GM12878 (cell line): ENCODE measurements around the gene AFF1. TPM values are rescaled to one million over a fixed set of nuclear protein-coding genes. Genes with fewer than 3 reads are reported as not detected.

Source experiments
- ATF3 ChIP-seq: IDR thresholded peaks from 2 replicates; pipeline ENCODE4 v1.6.1; 2011; ENCODE audit warnings: low read depth, mild to moderate bottlenecking, low read length, moderate library complexity, borderline replicate concordance; ENCODE audit errors: extremely low read depth
- CEBPZ ChIP-seq: fragments of 150-350 bp; IDR thresholded peaks from 2 replicates; pipeline ENCODE4 v1.6.1; 2016; ENCODE audit warnings: low read depth, low read length
- HDAC2 ChIP-seq: fragments of 200-600 bp; sonication (generic); IDR thresholded peaks from 2 replicates; pipeline ENCODE4 v1.6.1; 2017
- IRF3 ChIP-seq: fragments of 450-650 bp; IDR thresholded peaks from 2 replicates; pipeline ENCODE4 v1.6.1; 2014; ENCODE audit warnings: mild to moderate bottlenecking
- JUNB ChIP-seq: IDR thresholded peaks from 2 replicates; pipeline ENCODE4 v1.6.1; 2016; ENCODE audit warnings: antibody characterized with exemption, mild to moderate bottlenecking
- JUND ChIP-seq: IDR thresholded peaks from 2 replicates; pipeline ENCODE4 v1.6.1; 2012; ENCODE audit warnings: low read depth, mild to moderate bottlenecking, low read length, improper control_type of control experiment, moderate library complexity
- MTA2 ChIP-seq: fragments of 450-650 bp; IDR thresholded peaks from 2 replicates; pipeline ENCODE4 v1.6.1; 2016; ENCODE audit warnings: low read depth, mild to moderate bottlenecking, moderate library complexity
- MYB ChIP-seq: fragments of 150-350 bp; IDR thresholded peaks from 2 replicates; pipeline ENCODE4 v1.6.1; 2014; ENCODE audit warnings: mild to moderate bottlenecking, low read depth, low read length, borderline replicate concordance
- NFYA ChIP-seq: IDR thresholded peaks from 2 replicates; pipeline ENCODE4 v1.6.1; 2011; ENCODE audit warnings: low read depth, mild to moderate bottlenecking, low read length, improper control_type of control experiment, borderline replicate concordance
- PML ChIP-seq: IDR thresholded peaks from 2 replicates; pipeline ENCODE4 v1.6.1; 2012; ENCODE audit warnings: low read length, inconsistent platforms
- RCOR1 ChIP-seq: conservative IDR thresholded peaks from 2 replicates; pipeline ENCODE4 v1.6.1; 2012; ENCODE audit warnings: low read depth, low read length, improper control_type of control experiment
- SPI1 ChIP-seq: IDR thresholded peaks from 2 replicates; pipeline ENCODE4 v1.6.1; 2011; ENCODE audit warnings: low read depth, mild to moderate bottlenecking, low read length, moderate library complexity, borderline replicate concordance; ENCODE audit not compliant: insufficient read depth
- SREBF2 ChIP-seq: IDR thresholded peaks from 2 replicates; pipeline ENCODE4 v1.6.1; 2012; ENCODE audit warnings: mild to moderate bottlenecking, low read length
- TCF12 ChIP-seq: IDR thresholded peaks from 2 replicates; pipeline ENCODE4 v1.6.1; 2011; ENCODE audit warnings: low read depth, mild to moderate bottlenecking, low read length
- YY1 ChIP-seq: IDR thresholded peaks from 2 replicates; pipeline ENCODE4 v1.6.1; 2011; ENCODE audit warnings: low read depth, mild to moderate bottlenecking, low read length
- ZBTB11 ChIP-seq: fragments of 450-650 bp; formaldehyde crosslinking; IDR thresholded peaks from 2 replicates; pipeline ENCODE4 v1.5.0; 2022; ENCODE audit warnings: mild to moderate bottlenecking, missing genetic modification characterization
- ZNF687 ChIP-seq: fragments of 450-650 bp; IDR thresholded peaks from 2 replicates; pipeline ENCODE4 v1.6.1; 2017; ENCODE audit warnings: mild to moderate bottlenecking, moderate library complexity
- polyA plus RNA-seq, 11 experiments: library from polyadenylated mRNA; depleted of rRNA in 4 of 11; unstranded in 6 of 11; stranded (reverse) in 5 of 11; fragments of >200 nt; fragmentation: Nextera tagmentation in 4 of 11; fragmentation: Illumina TruSeq in 1 of 11; extraction: Ambion mirVana in 4 of 11; extraction: Trizol in 1 of 11; gene quantifications; 1 replicate in 1 of 11; 2 replicates in 10 of 11; pipeline versions ENCODE4 v1.2.1 to v1.2.3, GENCODE V29; 2011 to 2016; ENCODE audit warnings: inconsistent platforms in 2 of 11, missing spikeins in 2 of 11, low read depth in 1 of 11
- total RNA-seq, 4 experiments: library from RNA; depleted of rRNA in 3 of 4; stranded (reverse); fragments of >200 nt in 3 of 4; fragmentation: Illumina TruSeq in 1 of 4; extraction: Trizol in 1 of 4; gene quantifications; 2 replicates each; pipeline versions ENCODE4 v1.2.1 to v1.2.3, GENCODE V29; 2013 to 2021

AFF1 gene
- total and polyA plus RNA-seq, 10 of the 15 experiments (the other 5 are each of a cell fraction or from before 2014, with no cell fraction given) = 3.5 to 56.1 (median 21.5) TPM

DNA sequence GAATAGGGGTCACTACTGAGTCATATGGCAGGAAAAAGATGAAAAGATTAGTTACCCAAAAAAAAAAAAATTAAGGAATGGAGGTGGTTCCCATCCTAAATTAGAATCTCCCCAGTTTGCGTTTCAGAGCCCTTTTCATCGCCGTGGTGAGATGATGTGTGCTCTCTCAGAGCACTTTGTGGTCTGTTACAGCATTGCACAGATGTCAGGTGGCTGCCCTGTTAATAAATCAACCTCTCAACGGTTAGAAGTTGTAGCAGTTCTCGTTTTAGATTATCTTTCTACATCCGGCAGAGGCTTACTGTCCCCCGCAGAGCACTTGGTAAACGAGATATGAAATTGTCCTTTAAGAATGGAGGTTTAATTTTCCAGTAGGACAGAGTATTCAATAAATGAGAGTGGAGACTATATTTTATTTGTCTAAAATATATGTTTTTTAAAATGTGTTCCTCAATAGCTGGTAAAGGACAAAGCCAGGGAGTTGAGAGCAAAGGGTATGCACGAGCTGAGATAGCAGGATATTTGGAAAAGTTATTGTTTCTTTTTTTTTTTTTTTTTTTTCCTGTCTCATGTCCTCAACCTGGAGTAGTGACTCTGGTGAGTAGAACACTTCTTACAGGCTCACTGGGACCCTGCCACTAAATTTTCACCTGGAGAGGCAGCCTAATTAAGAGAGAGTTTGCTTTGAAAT lies 26.9 kb downstream of the AFF1 start (continued):
- TF ChIP-seq NFYA (no peak), ATF3 (no peak), PML (peak; percentile 81), SREBF2 (no peak), MYB (peak; percentile 86; the same call in 1 of the 2 replicates), JUNB (peak; percentile 26; the same call in 1 of the 2 replicates), CEBPZ (no peak), SPI1 (peak; percentile 86), YY1 (0 out of 2 replicates have a peak, but pooled peaks have one; percentile 11), JUND (0 out of 2 replicates have a peak, but pooled peaks have one; percentile 14), HDAC2 (no peak), RCOR1 (no peak), ZBTB11 (no peak), IRF3 (no peak), ZNF687 (peak; percentile 39), MTA2 (peak; percentile 79), TCF12 (peak; percentile 95)
